Tibial nerve (tissue), 4 donors: ENCODE data around the gene CAP1. TPM values are rescaled to one million over a fixed set of nuclear protein-coding genes. Genes with fewer than 3 reads are reported as not detected.

Source experiments
- DNase-seq, 2 donors: peaks; one replicate each; pipeline ENCODE4 v3.0.0-alpha.2; 2019; ENCODE audit warnings: low spot score in 2 of 2
- H3K27ac ChIP-seq, 4 donors: fragments of 200-600 bp; sonication (generic) in 3 of 4; one replicate each; pipeline ENCODE4 v1.5.1; 2017 to 2019; ENCODE audit warnings: mild to moderate bottlenecking in 1 of 4
- H3K27me3 ChIP-seq, 2 donors: fragments of 200-600 bp; sonication (generic) in 1 of 2; one replicate each; pipeline versions ENCODE4 v1.5.1 to v1.6.0; 2017 to 2019
- H3K36me3 ChIP-seq, 3 donors: fragments of 200-600 bp; sonication (generic); one replicate each; pipeline ENCODE4 v1.5.1; 2018 to 2019
- H3K4me1 ChIP-seq, 4 donors: fragments of 200-600 bp; sonication (generic) in 3 of 4; one replicate each; pipeline ENCODE4 v1.5.1; 2017 to 2019
- H3K4me3 ChIP-seq, 4 donors: fragments of 200-600 bp; sonication (generic) in 3 of 4; one replicate each; pipeline ENCODE4 v1.5.1; 2017 to 2019; ENCODE audit warnings: mild to moderate bottlenecking in 1 of 4, moderate library complexity in 1 of 4
- H3K9me3 ChIP-seq, 4 donors: fragments of 200-600 bp; sonication (generic) in 3 of 4; one replicate each; pipeline ENCODE4 v1.5.1; 2017 to 2019
- CTCF ChIP-seq, 5 experiments: fragments of 200-600 bp in 3 of 5; fragments of 450-650 bp in 2 of 5; sonication (generic) in 3 of 5; IDR thresholded peaks; one replicate each; pipeline ENCODE4 v1.5.1; 2016 to 2019; ENCODE audit warnings: antibody characterized with exemption in 5 of 5, mild to moderate bottlenecking in 3 of 5, moderate library complexity in 2 of 5
- EP300 ChIP-seq, 2 donors: sonication (generic); formaldehyde crosslinking; IDR thresholded peaks; one replicate each; pipeline ENCODE4 v1.6.1; 2017; ENCODE audit warnings: antibody characterized with exemption in 2 of 2, mild to moderate bottlenecking in 1 of 2
- POLR2A ChIP-seq, 2 donors: fragments of 450-650 bp; IDR thresholded peaks; one replicate each; pipeline ENCODE4 v1.6.1; 2017; ENCODE audit warnings: antibody characterized with exemption in 2 of 2, mild to moderate bottlenecking in 2 of 2, moderate library complexity in 2 of 2
- WGBS, 2 donors: methylation state at CpG; one replicate each; pipeline ENCODE4 v1.1.5; 2018; 5-methylcytosine and 5-hydroxymethylcytosine counted together
- total RNA-seq, 4 donors: library from RNA; depleted of rRNA; stranded (reverse); fragments of >200 nt; gene quantifications; one replicate each; pipeline ENCODE4 v1.1.0, GENCODE V29; 2016

Gene CAP1
- total RNA-seq, 4 donors from 2014 or later: 210 to 281 (median 227) TPM

GRCh38 chr1:40056519-40057309 lies 16.2 kb downstream of the CAP1 start:
- TF ChIP-seq CTCF (IDR thresholded peaks at IDR 0.05) (no peak), EP300 (IDR thresholded peaks at IDR 0.05) (no peak), POLR2A (IDR thresholded peaks at IDR 0.05) (no peak)
- Histone ChIP-seq H3K36me3 (peaks cover 0 to 26% (median 0%) of the 10 kb centered on the region in 3 donors), H3K9me3 (no peaks in the 10 kb centered on the region), H3K27me3 (no peaks in the 10 kb centered on the region), H3K4me1 (peaks cover 0 to 92% (median 46%) of the 10 kb centered on the region in 4 donors), H3K4me3 (no peak overlapping the region), H3K27ac (peak overlapping the region in 2 of 4 donors; percentile 44 to 50)
- 83 to 89% methylated on average over 5 of the region's 5 CpGs for WGBS, 2 donors
- DNase-seq: no peak

GRCh38 chr1:40057310-40058030 lies 16.9 kb downstream of the CAP1 start:
- DNase-seq: no peak
- no peak overlapping the region for H3K4me3 ChIP-seq
- WGBS, 2 donors: 46 to 71% methylated on average over 1 of the region's 1 CpG
- H3K36me3 ChIP-seq: peaks cover 0 to 34% (median 0%) of the 10 kb centered on the region in 3 donors
- H3K9me3 ChIP-seq: no peaks in the 10 kb centered on the region
- no peak for TF ChIP-seq POLR2A (IDR thresholded peaks at IDR 0.05)
- no peak for TF ChIP-seq CTCF (IDR thresholded peaks at IDR 0.05)
- no peak for TF ChIP-seq EP300 (IDR thresholded peaks at IDR 0.05)
- H3K27ac ChIP-seq: peak overlapping the region in 3 of 4 donors; percentile 41 to 50 (median 44)
- no peaks in the 10 kb centered on the region for H3K27me3 ChIP-seq
- peaks cover 0 to 84% (median 44%) of the 10 kb centered on the region in 4 donors for H3K4me1 ChIP-seq

GRCh38 chr1:40058097-40058452 lies 17.5 kb downstream of the CAP1 start:
- Histone ChIP-seq H3K27ac (peak overlapping the region in 3 of 4 donors; percentile 41 to 50 (median 44)), H3K36me3 (peaks cover 0 to 40% (median 0%) of the 10 kb centered on the region in 3 donors), H3K4me3 (no peak overlapping the region), H3K27me3 (no peaks in the 10 kb centered on the region), H3K9me3 (no peaks in the 10 kb centered on the region), H3K4me1 (peaks cover 0 to 78% (median 43%) of the 10 kb centered on the region in 4 donors)
- WGBS, 2 donors: 71 to 80% methylated on average over 1 of the region's 1 CpG
- TF ChIP-seq CTCF (IDR thresholded peaks at IDR 0.05): no peak
- TF ChIP-seq EP300 (IDR thresholded peaks at IDR 0.05): no peak
- no peak for TF ChIP-seq POLR2A (IDR thresholded peaks at IDR 0.05)
- DNase-seq: no peak

GRCh38 chr1:40058453-40059337 lies 18.2 kb downstream of the CAP1 start:
- H3K4me3 ChIP-seq: no peak overlapping the region
- no peaks in the 10 kb centered on the region for H3K27me3 ChIP-seq
- 73 to 82% methylated on average over 7 of the region's 7 CpGs for WGBS, 2 donors
- H3K9me3 ChIP-seq: no peaks in the 10 kb centered on the region
- H3K27ac ChIP-seq: peak overlapping the region; percentile 37 to 67 (median 46)
- TF ChIP-seq POLR2A (IDR thresholded peaks at IDR 0.05): no peak
- no peak for TF ChIP-seq EP300 (IDR thresholded peaks at IDR 0.05)
- TF ChIP-seq CTCF (IDR thresholded peaks at IDR 0.05): no peak
- peaks cover 0 to 46% (median 0%) of the 10 kb centered on the region in 3 donors for H3K36me3 ChIP-seq
- peaks cover 0 to 75% (median 43%) of the 10 kb centered on the region in 4 donors for H3K4me1 ChIP-seq
- no peak for DNase-seq
